Activated T-cell treated with anti-CD3 and anti-CD28 coated beads, Interleukin-2, amount 50 U/mL, for 4 hours (primary cell): ENCODE data around the gene APOBEC3B. TPM values are rescaled to one million over a fixed set of nuclear protein-coding genes. Genes with fewer than 3 reads are reported as not detected.
A peak's percentile ranks its signal among the peaks of the same experiment; 100 is the strongest.
"Not testable (repeated sequence)": the region's sequence is repeated elsewhere in the genome, so short reads cannot be mapped to it uniquely, and the experiment has no call there.

ENCODE experiments used
- ATAC-seq, 2 donors: fragments of 200-7000 bp; cut with Tn5 transposase; one replicate each; pipeline ENCODE4 v1.10.0; 2021
- DNase-seq: peaks from one replicate; pipeline ENCODE4 v3.0.0-alpha.2; 2020
- H3K27me3 Mint-ChIP-seq: one replicate; pipeline ENCODE4 v1.8.0; 2021; ENCODE audit warnings: low read depth, mixed read lengths
- H3K36me3 Mint-ChIP-seq: one replicate; pipeline ENCODE4 v1.8.0; 2022; ENCODE audit warnings: mixed read lengths; ENCODE audit not compliant: insufficient read depth
- H3K4me1 Mint-ChIP-seq: one replicate; pipeline ENCODE4 v1.8.0; 2021; ENCODE audit warnings: low read depth, mixed read lengths
- H3K4me3 Mint-ChIP-seq: one replicate; pipeline ENCODE4 v1.8.0; 2021; ENCODE audit warnings: mild to moderate bottlenecking, moderate library complexity, mixed read lengths
- H3K9me3 Mint-ChIP-seq: one replicate; pipeline ENCODE4 v1.8.0; 2021; ENCODE audit warnings: mixed read lengths
- total RNA-seq, 3 donors: library from RNA; stranded (reverse); gene quantifications; one replicate each; pipeline ENCODE4 v1.2.1, GENCODE V29; 2021

Gene APOBEC3B
- total RNA-seq, 3 donors from 2014 or later: 1.1 to 2.1 (median 1.2) TPM

- peak; percentile 89 to 91 for ATAC-seq
- H3K9me3 Mint-ChIP-seq, H3K4me3 Mint-ChIP-seq, H3K27me3 Mint-ChIP-seq, H3K36me3 Mint-ChIP-seq: not testable (repeated sequence)
- DNase-seq: peak; percentile 75
- peaks cover 44% of the 10 kb centered on the region for H3K4me1 Mint-ChIP-seq
Measured at GRCh38 chr22:38984784-38985757, 2.9 kb downstream of the APOBEC3B start.

GRCh38 chr22:38986629-38987028, 4.5 kb downstream of the APOBEC3B start:
- Mint-ChIP-seq H3K36me3 (no peaks in the 10 kb centered on the region), H3K27me3 (no peaks in the 10 kb centered on the region), H3K4me3 (no peak overlapping the region), H3K9me3 (peaks cover 3% of the 10 kb centered on the region), H3K4me1 (peaks cover 40% of the 10 kb centered on the region)
- DNase-seq (no peak), ATAC-seq (no peak)

DNA sequence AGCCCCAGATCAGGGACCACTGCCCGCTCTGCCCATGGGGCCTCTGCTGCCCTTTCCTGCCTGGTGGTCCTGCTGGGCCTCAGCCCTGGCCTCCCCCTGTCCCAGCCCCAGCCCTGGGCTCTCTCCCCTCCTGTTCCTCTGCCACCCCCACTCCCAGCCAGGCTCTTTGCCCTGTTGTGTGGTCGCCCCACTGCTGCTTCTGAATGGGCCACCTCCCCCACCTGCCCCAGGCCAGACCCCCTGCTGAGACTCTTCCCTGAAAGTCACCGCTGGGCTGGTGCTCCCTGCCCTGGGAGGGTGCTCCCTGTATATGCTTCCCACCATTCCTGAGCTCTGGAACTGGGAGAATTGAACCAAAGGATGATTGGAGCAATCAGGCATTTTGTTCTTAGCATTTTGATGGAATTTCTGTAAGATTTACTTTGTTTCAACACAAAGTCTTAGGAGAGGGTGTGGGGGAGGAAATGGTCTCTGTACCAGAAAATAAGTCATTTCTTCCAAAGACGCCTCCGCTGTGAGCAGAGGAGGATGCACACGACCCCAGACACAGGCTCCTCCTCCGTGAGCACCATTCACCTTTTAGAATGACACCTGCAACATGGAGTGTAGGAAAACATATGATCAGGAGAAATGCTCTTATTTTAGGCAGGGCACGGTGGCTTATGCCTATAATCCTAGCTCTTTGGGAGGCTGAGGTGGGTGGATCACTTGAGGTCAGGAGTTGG, 5.2 kb downstream of the APOBEC3B start:
- H3K9me3 Mint-ChIP-seq: peaks cover 3% of the 10 kb centered on the region
- no peak for DNase-seq
- peaks cover 34% of the 10 kb centered on the region for H3K4me1 Mint-ChIP-seq
- H3K27me3 Mint-ChIP-seq: no peaks in the 10 kb centered on the region
- no peaks in the 10 kb centered on the region for H3K36me3 Mint-ChIP-seq
- ATAC-seq: no peak
- no peak overlapping the region for H3K4me3 Mint-ChIP-seq

GRCh38 chr22:38989466-38989865, 7.3 kb downstream of the APOBEC3B start:
- Mint-ChIP-seq H3K4me3 (no peak overlapping the region), H3K9me3 (no peaks in the 10 kb centered on the region), H3K27me3 (no peaks in the 10 kb centered on the region), H3K4me1 (peaks cover 31% of the 10 kb centered on the region), H3K36me3 (no peaks in the 10 kb centered on the region)
- ATAC-seq (no peak), DNase-seq (no peak)

GRCh38 chr22:38992871-38993371, 10.8 kb downstream of the APOBEC3B start:
- H3K4me3 Mint-ChIP-seq, H3K9me3 Mint-ChIP-seq, DNase-seq, H3K27me3 Mint-ChIP-seq, H3K36me3 Mint-ChIP-seq: not testable (repeated sequence)
- peak; percentile 25 to 35 for ATAC-seq
- peaks cover 18% of the 10 kb centered on the region for H3K4me1 Mint-ChIP-seq

GRCh38 chr22:38996105-38996504, 14.0 kb downstream of the APOBEC3B start:
- DNase-seq: no peak
- ATAC-seq: no peak
- Mint-ChIP-seq H3K4me1 (no peaks in the 10 kb centered on the region), H3K36me3 (no peaks in the 10 kb centered on the region), H3K27me3 (peaks cover 3% of the 10 kb centered on the region), H3K9me3 (no peaks in the 10 kb centered on the region), H3K4me3 (no peak overlapping the region)

DNA sequence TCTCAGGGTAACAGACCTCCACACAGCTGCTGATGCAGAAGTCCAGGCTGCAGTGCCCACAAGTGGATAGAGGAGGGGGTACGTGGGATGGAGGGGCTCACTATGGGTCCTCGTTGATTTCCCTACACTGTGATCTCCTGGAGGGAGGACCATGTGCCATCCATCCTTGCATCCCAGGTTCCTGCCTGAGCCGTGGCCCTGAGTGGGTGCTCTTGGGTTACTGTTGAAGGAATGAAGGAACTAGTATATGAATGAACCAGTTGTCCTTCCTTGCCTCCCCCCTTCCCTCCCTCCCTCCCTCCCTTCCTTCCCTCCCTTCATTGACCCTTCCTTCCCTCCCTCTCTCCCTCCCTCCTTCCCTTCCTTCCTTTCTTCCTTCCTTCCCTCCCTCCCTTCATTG, 15.4 kb downstream of the APOBEC3B start:
- ATAC-seq (no peak), DNase-seq (no peak)
- Mint-ChIP-seq H3K36me3 (no peaks in the 10 kb centered on the region), H3K9me3 (no peaks in the 10 kb centered on the region), H3K4me3 (no peak overlapping the region), H3K4me1 (no peaks in the 10 kb centered on the region), H3K27me3 (peaks cover 3% of the 10 kb centered on the region)

DNA sequence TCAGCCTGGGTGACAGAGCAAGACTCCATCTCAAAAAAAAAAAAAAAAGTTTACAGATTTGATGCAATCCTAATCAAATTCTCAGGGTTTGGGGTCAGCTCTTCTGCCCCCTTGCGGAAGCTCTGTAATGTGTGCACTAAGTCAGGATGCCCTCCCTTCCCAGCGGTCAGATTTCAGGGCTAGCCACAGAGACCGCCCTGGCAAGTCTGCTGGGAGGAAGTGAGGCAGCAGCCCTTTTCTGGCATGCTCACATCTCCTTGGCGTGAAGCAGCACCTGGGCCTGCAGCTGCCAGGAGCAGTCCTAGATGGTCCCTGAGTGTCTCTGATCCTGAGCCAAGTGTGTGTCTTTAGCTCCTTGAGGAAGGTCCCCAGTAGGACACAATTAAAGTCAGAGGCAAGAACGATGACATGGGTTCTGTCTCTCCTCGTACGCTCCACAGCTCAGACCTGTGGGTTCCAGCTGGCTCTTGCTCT, 21.1 kb downstream of the APOBEC3B start:
- H3K9me3 Mint-ChIP-seq: no peaks in the 10 kb centered on the region
- H3K36me3 Mint-ChIP-seq: no peaks in the 10 kb centered on the region
- peak; percentile 65 for DNase-seq
- H3K27me3 Mint-ChIP-seq: no peaks in the 10 kb centered on the region
- ATAC-seq: peak; percentile 88 to 92
- H3K4me1 Mint-ChIP-seq: peaks cover 10% of the 10 kb centered on the region
- no peak overlapping the region for H3K4me3 Mint-ChIP-seq

- H3K4me3 Mint-ChIP-seq: no peak overlapping the region
- H3K9me3 Mint-ChIP-seq: no peaks in the 10 kb centered on the region
- no peak for DNase-seq
- no peaks in the 10 kb centered on the region for H3K36me3 Mint-ChIP-seq
- no peaks in the 10 kb centered on the region for H3K27me3 Mint-ChIP-seq
- peaks cover 14% of the 10 kb centered on the region for H3K4me1 Mint-ChIP-seq
- no peak for ATAC-seq
Measured at GRCh38 chr22:39007177-39007576, 25.0 kb downstream of the APOBEC3B start.

- H3K4me1 Mint-ChIP-seq: peaks cover 16% of the 10 kb centered on the region
- H3K27me3 Mint-ChIP-seq, DNase-seq, ATAC-seq, H3K4me3 Mint-ChIP-seq, H3K9me3 Mint-ChIP-seq, H3K36me3 Mint-ChIP-seq: not testable (repeated sequence)
Measured at GRCh38 chr22:39008271-39008850, 26.2 kb downstream of the APOBEC3B start.

DNA sequence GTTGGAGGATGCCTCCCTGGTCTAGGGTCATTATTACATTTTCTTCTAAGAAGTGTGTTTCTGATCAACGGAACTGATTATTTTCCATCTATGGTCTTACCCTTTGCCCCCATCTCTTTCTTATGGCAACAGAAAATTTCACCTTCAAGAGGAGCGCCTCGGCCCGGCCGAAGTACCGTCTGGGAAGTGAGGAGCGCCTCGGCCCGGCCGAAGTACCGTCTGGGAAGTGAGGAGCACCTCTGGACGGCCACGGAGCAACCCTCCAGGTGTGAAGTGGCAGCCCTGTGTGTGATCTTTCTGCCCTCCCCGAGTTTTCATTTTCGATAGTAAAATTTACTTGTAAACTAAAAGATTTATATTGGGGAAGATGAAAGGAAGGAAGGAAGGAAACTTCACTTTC, 28.8 kb downstream of the APOBEC3B start:
- Mint-ChIP-seq H3K27me3 (no peaks in the 10 kb centered on the region), H3K4me3 (no peak overlapping the region), H3K9me3 (no peaks in the 10 kb centered on the region), H3K4me1 (peaks cover 31% of the 10 kb centered on the region), H3K36me3 (no peaks in the 10 kb centered on the region)
- ATAC-seq: no peak
- DNase-seq: no peak

GRCh38 chr22:39012533-39013511, 30.7 kb downstream of the APOBEC3B start:
- Mint-ChIP-seq H3K9me3 (no peaks in the 10 kb centered on the region), H3K36me3 (no peaks in the 10 kb centered on the region), H3K27me3 (no peaks in the 10 kb centered on the region), H3K4me3 (peak overlapping the region; percentile 46), H3K4me1 (peaks cover 40% of the 10 kb centered on the region)
- DNase-seq: no peak
- ATAC-seq: no peak

GRCh38 chr22:39013561-39013941, 31.4 kb downstream of the APOBEC3B start:
- H3K4me3 Mint-ChIP-seq: peak overlapping the region; percentile 96
- not testable (repeated sequence) for H3K36me3 Mint-ChIP-seq, H3K27me3 Mint-ChIP-seq, H3K9me3 Mint-ChIP-seq, DNase-seq
- peaks cover 43% of the 10 kb centered on the region for H3K4me1 Mint-ChIP-seq
- ATAC-seq: peak in 1 of 2 donors; percentile 6
